ENCODE data around the gene AGBL4. TPM values are rescaled to one million over a fixed set of nuclear protein-coding genes. Genes with fewer than 3 reads are reported as not detected.

The AGBL4 gene
- total RNA-seq, 4 donors from 2014 or later: not detected

DNA sequence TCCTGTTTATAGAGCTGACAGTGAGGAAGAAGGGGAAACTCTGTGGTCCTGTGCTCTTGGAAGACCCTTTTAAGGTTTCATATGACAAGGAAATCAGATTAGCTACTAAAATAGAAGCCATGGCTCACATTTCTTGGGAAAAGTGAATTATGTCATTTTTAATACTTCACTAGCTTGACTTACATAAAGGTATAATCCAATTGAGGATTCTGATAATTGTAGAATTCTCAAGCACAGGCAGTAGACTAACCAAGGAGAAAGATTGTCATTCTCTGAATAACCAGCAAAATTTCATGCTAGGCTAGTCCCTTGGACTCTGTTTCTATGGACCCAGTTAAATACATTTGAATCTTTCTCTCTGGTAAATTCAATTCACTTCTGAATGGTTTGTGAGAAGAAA, 634.1 kb downstream of the AGBL4 start:
- Histone ChIP-seq H3K36me3 (no peaks in the 10 kb centered on the region), H3K4me1 (no peaks in the 10 kb centered on the region), H3K27ac (no peak overlapping the region), H3K4me3 (no peak overlapping the region), H3K9me3 (no peaks in the 10 kb centered on the region), H3K27me3 (no peaks in the 10 kb centered on the region)
- no peak for TF ChIP-seq POLR2A (IDR thresholded peaks at IDR 0.05)
- intact Hi-C loops (cut with DNase I): no loop called here
- DNase-seq: no peak

DNA sequence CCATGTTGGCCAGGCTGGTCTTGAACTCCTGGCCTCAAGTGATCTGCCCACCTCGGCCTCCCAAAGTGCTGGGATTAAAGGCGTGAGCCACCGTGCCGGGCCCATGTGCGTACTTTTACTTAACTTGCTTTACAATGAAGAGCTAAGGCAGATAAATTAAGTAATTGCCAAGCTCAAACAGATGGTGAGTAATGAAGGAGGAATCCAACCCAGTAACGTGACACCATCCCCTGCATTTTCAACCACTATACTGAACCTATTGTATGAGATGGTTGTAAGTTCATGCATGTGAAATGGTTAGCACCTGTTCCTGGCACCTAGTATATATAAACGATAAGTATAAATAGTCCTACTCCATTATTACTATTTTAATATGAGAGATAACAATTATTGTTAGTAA, 659.1 kb downstream of the AGBL4 start:
- no peaks in the 10 kb centered on the region for H3K27me3 ChIP-seq
- H3K36me3 ChIP-seq: no peaks in the 10 kb centered on the region
- no peaks in the 10 kb centered on the region for H3K4me1 ChIP-seq
- H3K27ac ChIP-seq: no peak overlapping the region
- DNase-seq: no peak
- H3K4me3 ChIP-seq: no peak overlapping the region
- no peaks in the 10 kb centered on the region for H3K9me3 ChIP-seq
- 75 to 76% methylated on average over 3 to 7 of the region's 7 CpGs for WGBS, 2 donors
- intact Hi-C loops (cut with DNase I): no loop called here
- TF ChIP-seq, protein P1, sequence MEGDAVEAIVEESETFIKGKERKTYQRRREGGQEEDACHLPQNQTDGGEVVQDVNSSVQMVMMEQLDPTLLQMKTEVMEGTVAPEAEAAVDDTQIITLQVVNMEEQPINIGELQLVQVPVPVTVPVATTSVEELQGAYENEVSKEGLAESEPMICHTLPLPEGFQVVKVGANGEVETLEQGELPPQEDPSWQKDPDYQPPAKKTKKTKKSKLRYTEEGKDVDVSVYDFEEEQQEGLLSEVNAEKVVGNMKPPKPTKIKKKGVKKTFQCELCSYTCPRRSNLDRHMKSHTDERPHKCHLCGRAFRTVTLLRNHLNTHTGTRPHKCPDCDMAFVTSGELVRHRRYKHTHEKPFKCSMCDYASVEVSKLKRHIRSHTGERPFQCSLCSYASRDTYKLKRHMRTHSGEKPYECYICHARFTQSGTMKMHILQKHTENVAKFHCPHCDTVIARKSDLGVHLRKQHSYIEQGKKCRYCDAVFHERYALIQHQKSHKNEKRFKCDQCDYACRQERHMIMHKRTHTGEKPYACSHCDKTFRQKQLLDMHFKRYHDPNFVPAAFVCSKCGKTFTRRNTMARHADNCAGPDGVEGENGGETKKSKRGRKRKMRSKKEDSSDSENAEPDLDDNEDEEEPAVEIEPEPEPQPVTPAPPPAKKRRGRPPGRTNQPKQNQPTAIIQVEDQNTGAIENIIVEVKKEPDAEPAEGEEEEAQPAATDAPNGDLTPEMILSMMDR (IDR thresholded peaks at IDR 0.05): no peak
- no peak for TF ChIP-seq POLR2A (IDR thresholded peaks at IDR 0.05)

DNA sequence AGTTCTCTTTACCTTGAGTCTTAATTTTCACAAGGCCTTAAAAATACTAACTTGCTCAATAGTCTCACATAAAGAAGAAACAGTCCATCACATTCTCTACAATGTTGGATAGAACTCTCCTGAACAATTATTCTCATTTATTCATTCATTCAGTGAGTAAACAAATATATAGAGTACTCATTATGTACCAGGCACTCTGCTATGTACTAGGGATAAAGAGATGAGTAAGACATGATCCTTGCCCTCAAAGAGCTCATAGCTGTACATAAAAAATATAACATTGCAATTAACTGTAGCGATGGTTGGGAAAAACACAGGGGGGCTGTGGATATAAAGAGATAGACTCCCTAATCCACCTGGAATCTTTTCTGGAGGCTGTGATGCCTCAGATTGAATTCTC, 660.1 kb downstream of the AGBL4 start:
- intact Hi-C loops (cut with DNase I): no loop called here

DNA sequence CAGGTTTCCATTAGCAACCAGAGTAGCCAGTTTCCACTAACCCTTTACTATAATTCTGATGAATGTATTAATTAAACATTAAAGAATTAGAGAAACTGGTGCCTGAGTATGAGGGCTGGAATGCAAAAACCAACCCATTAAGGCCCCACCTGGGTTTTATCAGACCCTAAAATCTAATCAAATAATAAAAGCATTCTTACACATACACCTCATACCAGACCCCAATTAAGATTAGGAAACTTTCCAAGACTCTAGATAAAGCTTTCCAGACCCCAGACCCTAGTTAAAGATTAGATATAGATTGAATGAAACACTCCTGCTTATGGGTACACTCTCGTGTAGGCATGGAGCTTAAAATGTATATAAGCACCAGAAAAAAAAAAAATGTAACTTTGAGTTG, 665.7 kb downstream of the AGBL4 start:
- TF ChIP-seq, protein P1 (IDR thresholded peaks at IDR 0.05): no peak
- no peak for TF ChIP-seq POLR2A (IDR thresholded peaks at IDR 0.05)
- Histone ChIP-seq H3K27ac (no peak overlapping the region), H3K36me3 (no peaks in the 10 kb centered on the region), H3K9me3 (no peaks in the 10 kb centered on the region), H3K4me3 (no peak overlapping the region), H3K27me3 (no peaks in the 10 kb centered on the region), H3K4me1 (no peaks in the 10 kb centered on the region)
- intact Hi-C loops (cut with DNase I): no loop called here
- 29 to 48% methylated on average over 1 of the region's 1 CpG for WGBS, 2 donors
- DNase-seq: no peak

More for the DNA sequence above, 660.1 kb downstream of the AGBL4 start:
- TF ChIP-seq, protein P1 (IDR thresholded peaks at IDR 0.05): no peak
- TF ChIP-seq POLR2A (IDR thresholded peaks at IDR 0.05): no peak
- Histone ChIP-seq H3K27ac (no peak overlapping the region), H3K4me3 (no peak overlapping the region), H3K36me3 (no peaks in the 10 kb centered on the region), H3K27me3 (no peaks in the 10 kb centered on the region), H3K9me3 (no peaks in the 10 kb centered on the region), H3K4me1 (no peaks in the 10 kb centered on the region)
- no peak for DNase-seq
- WGBS, 2 donors: 71 to 90% methylated on average over 1 of the region's 1 CpG

DNA sequence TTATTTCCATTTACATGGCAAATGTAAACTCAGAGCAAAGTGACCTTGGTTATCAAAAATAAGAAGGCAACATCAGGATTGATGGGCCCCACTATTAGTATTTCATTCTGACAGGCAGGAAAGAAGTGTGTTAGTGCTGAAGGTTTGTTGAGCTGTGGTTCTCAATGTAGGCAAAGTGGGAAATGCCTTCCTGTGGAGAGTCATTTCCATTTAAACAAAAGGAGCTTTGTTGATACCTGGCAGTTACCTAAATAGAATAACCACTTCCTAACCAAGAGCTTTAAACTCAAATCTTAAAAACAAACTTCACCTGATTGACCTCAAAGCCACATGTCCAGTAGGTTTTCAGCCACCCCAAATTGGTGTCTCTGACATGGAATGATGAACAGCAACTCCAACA, 667.2 kb downstream of the AGBL4 start:
- intact Hi-C loops (cut with DNase I): no loop called here

DNA sequence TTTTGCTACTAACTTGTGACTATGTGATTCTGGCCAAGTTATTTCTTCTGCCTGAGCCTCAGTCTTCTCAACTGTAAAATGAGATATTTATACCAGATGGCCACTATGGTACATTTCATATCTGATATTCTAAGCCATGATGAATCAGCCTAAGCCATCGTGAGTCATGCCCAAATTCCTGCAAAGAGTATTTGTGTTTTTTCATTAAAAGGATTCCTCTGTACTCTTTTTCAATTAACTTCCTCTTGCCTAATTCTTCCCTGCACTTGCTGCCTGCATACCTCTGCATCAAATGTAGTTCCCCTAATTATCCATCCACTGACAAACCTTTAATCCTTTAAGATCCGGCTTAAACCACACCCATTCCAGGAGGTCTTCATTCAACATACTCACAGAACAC, 672.0 kb downstream of the AGBL4 start:
- 37 to 44% methylated on average over 2 of the region's 2 CpGs for WGBS, 2 donors
- TF ChIP-seq, protein P1 (IDR thresholded peaks at IDR 0.05): no peak
- no peak for TF ChIP-seq POLR2A (IDR thresholded peaks at IDR 0.05)
- Histone ChIP-seq H3K36me3 (no peaks in the 10 kb centered on the region), H3K9me3 (no peaks in the 10 kb centered on the region), H3K27me3 (no peaks in the 10 kb centered on the region), H3K4me1 (no peaks in the 10 kb centered on the region), H3K27ac (no peak overlapping the region), H3K4me3 (no peak overlapping the region)
- DNase-seq: no peak
- intact Hi-C loops (cut with DNase I): no loop called here

More for the DNA sequence above, 667.2 kb downstream of the AGBL4 start:
- Histone ChIP-seq H3K4me3 (no peak overlapping the region), H3K27ac (no peak overlapping the region), H3K27me3 (no peaks in the 10 kb centered on the region), H3K4me1 (no peaks in the 10 kb centered on the region), H3K36me3 (no peaks in the 10 kb centered on the region), H3K9me3 (no peaks in the 10 kb centered on the region)
- no peak for TF ChIP-seq POLR2A (IDR thresholded peaks at IDR 0.05)
- TF ChIP-seq, protein P1 (IDR thresholded peaks at IDR 0.05): no peak
- DNase-seq: no peak
